ENCODE results near the gene EPB41L5.
"Not testable (repeated sequence)": the region's sequence is repeated elsewhere in the genome, so short reads cannot be mapped to it uniquely, and the experiment has no call there.

EPB41L5 gene

GRCh38 chr2:120109186-120110061 lies 96.5 kb downstream of the EPB41L5 start:
- Histone ChIP-seq H3K27ac (ENCODE audit: low read depth, low read length) (no peak overlapping the region), H3K9ac (ENCODE audit: low read length) (no peak overlapping the region), H3K4me1 (ENCODE audit: control insufficient read depth, insufficient read depth, low read length) (no peaks in the 10 kb centered on the region), H3K4me3 (ENCODE audit: low read length) (no peak overlapping the region), H3K36me3 (ENCODE audit: control insufficient read depth, insufficient read depth, low read length) (no peaks in the 10 kb centered on the region), H3K27me3 (ENCODE audit: control insufficient read depth, insufficient read depth, low read length) (no peaks in the 10 kb centered on the region)

- no peaks in the 10 kb centered on the region for H3K27me3 ChIP-seq (ENCODE audit: control insufficient read depth, insufficient read depth, low read length)
- no peak overlapping the region for H3K4me3 ChIP-seq (ENCODE audit: low read length)
Observed at GRCh38 chr2:120110062-120110362, 97.1 kb downstream of the EPB41L5 start.

GRCh38 chr2:120110507-120110906 lies 97.6 kb downstream of the EPB41L5 start:
- no peaks in the 10 kb centered on the region for H3K27me3 ChIP-seq (ENCODE audit: control insufficient read depth, insufficient read depth, low read length)
- no peak overlapping the region for H3K27ac ChIP-seq (ENCODE audit: low read depth, low read length)
- H3K9ac ChIP-seq (ENCODE audit: low read length): no peak overlapping the region
- no peaks in the 10 kb centered on the region for H3K36me3 ChIP-seq (ENCODE audit: control insufficient read depth, insufficient read depth, low read length)
- no peak overlapping the region for H3K4me3 ChIP-seq (ENCODE audit: low read length)
- no peaks in the 10 kb centered on the region for H3K4me1 ChIP-seq (ENCODE audit: control insufficient read depth, insufficient read depth, low read length)

More at GRCh38 chr2:120110062-120110362, 97.1 kb downstream of the EPB41L5 start:
- H3K36me3 ChIP-seq (ENCODE audit: control insufficient read depth, insufficient read depth, low read length): no peaks in the 10 kb centered on the region
- H3K4me1 ChIP-seq (ENCODE audit: control insufficient read depth, insufficient read depth, low read length): no peaks in the 10 kb centered on the region
- H3K27ac ChIP-seq (ENCODE audit: low read depth, low read length): no peak overlapping the region
- no peak overlapping the region for H3K9ac ChIP-seq (ENCODE audit: low read length)

DNA sequence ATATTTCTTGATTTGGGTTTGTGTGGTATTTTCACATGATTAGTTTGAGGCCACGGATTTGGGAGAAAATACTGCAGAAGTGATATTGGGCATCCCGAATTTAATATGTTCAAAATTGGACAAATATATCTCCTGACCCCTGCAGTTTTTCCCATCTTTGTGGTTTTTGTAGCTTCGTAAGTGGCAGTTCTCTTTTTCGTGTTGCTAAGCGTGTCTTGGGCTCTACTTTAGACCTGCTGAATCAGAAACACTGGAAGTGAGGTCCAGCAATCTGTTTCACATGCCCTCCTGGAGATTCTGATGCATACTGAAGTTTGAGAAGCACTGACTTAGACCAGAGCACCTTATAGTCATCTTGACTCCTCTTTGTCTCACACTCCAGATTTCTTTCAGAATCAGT lies 98.3 kb downstream of the EPB41L5 start:
- no peaks in the 10 kb centered on the region for H3K4me1 ChIP-seq (ENCODE audit: control insufficient read depth, insufficient read depth, low read length)
- H3K36me3 ChIP-seq (ENCODE audit: control insufficient read depth, insufficient read depth, low read length): no peaks in the 10 kb centered on the region
- no peaks in the 10 kb centered on the region for H3K27me3 ChIP-seq (ENCODE audit: control insufficient read depth, insufficient read depth, low read length)
- H3K9ac ChIP-seq (ENCODE audit: low read length): no peak overlapping the region
- H3K27ac ChIP-seq (ENCODE audit: low read depth, low read length): no peak overlapping the region
- H3K4me3 ChIP-seq (ENCODE audit: low read length): no peak overlapping the region

GRCh38 chr2:120118018-120118417 lies 105.1 kb downstream of the EPB41L5 start:
- Histone ChIP-seq H3K9ac (ENCODE audit: low read length) (no peak overlapping the region), H3K27me3 (ENCODE audit: control insufficient read depth, insufficient read depth, low read length) (no peaks in the 10 kb centered on the region), H3K4me3 (ENCODE audit: low read length) (no peak overlapping the region), H3K27ac (ENCODE audit: low read depth, low read length) (no peak overlapping the region), H3K36me3 (ENCODE audit: control insufficient read depth, insufficient read depth, low read length) (no peaks in the 10 kb centered on the region), H3K4me1 (ENCODE audit: control insufficient read depth, insufficient read depth, low read length) (no peaks in the 10 kb centered on the region)

GRCh38 chr2:120118471-120118870 lies 105.6 kb downstream of the EPB41L5 start:
- H3K27me3 ChIP-seq (ENCODE audit: control insufficient read depth, insufficient read depth, low read length): no peaks in the 10 kb centered on the region
- no peaks in the 10 kb centered on the region for H3K4me1 ChIP-seq (ENCODE audit: control insufficient read depth, insufficient read depth, low read length)
- no peak overlapping the region for H3K27ac ChIP-seq (ENCODE audit: low read depth, low read length)
- no peak overlapping the region for H3K4me3 ChIP-seq (ENCODE audit: low read length)
- no peaks in the 10 kb centered on the region for H3K36me3 ChIP-seq (ENCODE audit: control insufficient read depth, insufficient read depth, low read length)
- no peak overlapping the region for H3K9ac ChIP-seq (ENCODE audit: low read length)

- H3K36me3 ChIP-seq (ENCODE audit: control insufficient read depth, insufficient read depth, low read length); H3K9ac ChIP-seq (ENCODE audit: low read length); H3K27ac ChIP-seq (ENCODE audit: low read depth, low read length); H3K27me3 ChIP-seq (ENCODE audit: control insufficient read depth, insufficient read depth, low read length); H3K4me3 ChIP-seq (ENCODE audit: low read length); H3K4me1 ChIP-seq (ENCODE audit: control insufficient read depth, insufficient read depth, low read length): not testable (repeated sequence)
Observed at GRCh38 chr2:120121337-120121736, 108.5 kb downstream of the EPB41L5 start.

DNA sequence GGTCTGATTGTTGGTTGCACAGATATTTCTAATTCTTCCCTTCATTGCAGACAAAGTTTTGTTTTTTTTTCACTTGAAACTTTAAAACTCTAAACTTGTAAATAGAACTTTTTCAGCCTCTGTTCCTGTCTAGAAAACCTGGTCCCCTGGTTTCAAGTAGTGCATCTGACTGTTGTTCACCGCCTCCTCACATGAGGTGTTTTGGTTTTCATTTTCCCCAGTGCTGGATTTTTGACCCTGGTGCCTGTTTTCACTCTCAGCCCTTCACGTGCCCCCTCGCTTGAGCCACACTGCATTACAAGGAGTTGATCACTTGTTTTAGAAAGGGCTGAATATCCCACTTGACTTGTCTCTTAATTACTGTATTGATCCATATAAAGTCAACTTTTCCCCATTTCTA lies 110.2 kb downstream of the EPB41L5 start:
- Histone ChIP-seq H3K4me1 (ENCODE audit: control insufficient read depth, insufficient read depth, low read length) (no peaks in the 10 kb centered on the region), H3K27me3 (ENCODE audit: control insufficient read depth, insufficient read depth, low read length) (no peaks in the 10 kb centered on the region), H3K4me3 (ENCODE audit: low read length) (no peak overlapping the region), H3K27ac (ENCODE audit: low read depth, low read length) (no peak overlapping the region), H3K9ac (ENCODE audit: low read length) (no peak overlapping the region), H3K36me3 (ENCODE audit: control insufficient read depth, insufficient read depth, low read length) (no peaks in the 10 kb centered on the region)

DNA sequence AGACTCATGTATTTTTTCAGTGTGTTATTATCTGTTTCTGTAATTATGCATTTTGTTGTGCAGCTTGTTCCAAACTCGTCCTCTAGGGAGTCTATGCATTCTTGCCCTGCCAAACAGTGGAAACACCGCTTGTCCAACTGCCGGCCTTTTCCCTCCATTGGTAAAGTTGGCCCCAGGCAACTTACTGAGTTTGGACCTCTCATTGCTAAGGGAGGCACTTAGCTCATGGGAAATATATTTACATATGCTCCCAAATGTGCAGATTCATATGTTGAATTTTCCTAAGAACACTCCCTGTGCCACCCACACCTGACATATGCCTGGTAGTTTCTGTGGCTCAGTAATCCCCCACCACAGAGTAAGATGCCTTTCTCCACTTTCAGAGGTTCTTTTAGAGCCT lies 112.3 kb downstream of the EPB41L5 start:
- Histone ChIP-seq H3K4me1 (ENCODE audit: control insufficient read depth, insufficient read depth, low read length) (no peaks in the 10 kb centered on the region), H3K27me3 (ENCODE audit: control insufficient read depth, insufficient read depth, low read length) (no peaks in the 10 kb centered on the region), H3K4me3 (ENCODE audit: low read length) (no peak overlapping the region), H3K27ac (ENCODE audit: low read depth, low read length) (no peak overlapping the region), H3K36me3 (ENCODE audit: control insufficient read depth, insufficient read depth, low read length) (no peaks in the 10 kb centered on the region), H3K9ac (ENCODE audit: low read length) (no peak overlapping the region)

DNA sequence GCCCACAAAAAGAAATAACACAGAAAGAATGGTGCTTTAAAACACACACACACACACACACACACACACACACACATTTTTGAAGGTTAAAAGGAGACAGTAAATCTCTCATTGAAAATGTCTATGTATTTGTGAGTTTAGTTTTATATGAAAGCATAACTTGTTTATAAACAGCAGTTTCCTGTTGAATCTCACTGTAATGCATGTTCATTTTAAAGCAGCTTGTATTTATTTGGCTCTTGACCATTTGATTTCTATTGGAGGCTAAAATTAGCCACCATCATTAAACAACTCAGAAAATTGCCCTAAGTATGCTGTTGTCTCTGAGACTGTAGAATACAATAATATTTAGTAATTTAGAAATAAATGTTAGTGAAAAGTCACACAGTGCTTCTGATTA lies 115.3 kb downstream of the EPB41L5 start:
- Histone ChIP-seq H3K9ac (ENCODE audit: low read length) (no peak overlapping the region), H3K27me3 (ENCODE audit: control insufficient read depth, insufficient read depth, low read length) (no peaks in the 10 kb centered on the region), H3K4me3 (ENCODE audit: low read length) (no peak overlapping the region), H3K27ac (ENCODE audit: low read depth, low read length) (no peak overlapping the region), H3K36me3 (ENCODE audit: control insufficient read depth, insufficient read depth, low read length) (no peaks in the 10 kb centered on the region), H3K4me1 (ENCODE audit: control insufficient read depth, insufficient read depth, low read length) (no peaks in the 10 kb centered on the region)

GRCh38 chr2:120132190-120132589 lies 119.3 kb downstream of the EPB41L5 start:
- Histone ChIP-seq H3K9ac (ENCODE audit: low read length) (no peak overlapping the region), H3K4me3 (ENCODE audit: low read length) (no peak overlapping the region), H3K36me3 (ENCODE audit: control insufficient read depth, insufficient read depth, low read length) (peaks cover 8% of the 10 kb centered on the region), H3K27me3 (ENCODE audit: control insufficient read depth, insufficient read depth, low read length) (no peaks in the 10 kb centered on the region), H3K27ac (ENCODE audit: low read depth, low read length) (no peak overlapping the region), H3K4me1 (ENCODE audit: control insufficient read depth, insufficient read depth, low read length) (no peaks in the 10 kb centered on the region)

DNA sequence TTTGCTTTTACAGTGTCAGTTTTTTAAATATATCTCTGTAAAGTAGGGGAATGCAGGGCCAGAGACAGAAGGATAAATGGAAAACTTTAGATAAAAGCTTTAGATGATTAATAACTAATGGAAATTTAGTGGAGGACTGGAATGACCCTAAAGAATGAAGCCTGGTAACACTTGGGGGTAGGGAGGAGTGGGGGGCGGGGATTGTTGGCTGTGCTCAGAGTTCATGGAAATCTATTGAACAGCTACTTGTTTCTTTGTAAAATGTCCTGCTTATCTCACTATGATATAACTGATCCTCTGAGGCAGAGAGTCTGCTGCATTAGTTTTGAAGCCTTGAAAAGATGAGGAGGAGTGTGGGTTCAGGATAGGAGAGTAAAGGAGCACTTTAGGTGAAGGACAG lies 119.8 kb downstream of the EPB41L5 start:
- no peak overlapping the region for H3K27ac ChIP-seq (ENCODE audit: low read depth, low read length)
- no peaks in the 10 kb centered on the region for H3K27me3 ChIP-seq (ENCODE audit: control insufficient read depth, insufficient read depth, low read length)
- no peak overlapping the region for H3K9ac ChIP-seq (ENCODE audit: low read length)
- peaks cover 8% of the 10 kb centered on the region for H3K36me3 ChIP-seq (ENCODE audit: control insufficient read depth, insufficient read depth, low read length)
- no peak overlapping the region for H3K4me3 ChIP-seq (ENCODE audit: low read length)
- no peaks in the 10 kb centered on the region for H3K4me1 ChIP-seq (ENCODE audit: control insufficient read depth, insufficient read depth, low read length)

GRCh38 chr2:120133572-120134244 lies 120.8 kb downstream of the EPB41L5 start:
- Histone ChIP-seq H3K9ac (ENCODE audit: low read length) (no peak overlapping the region), H3K4me3 (ENCODE audit: low read length) (no peak overlapping the region), H3K27me3 (ENCODE audit: control insufficient read depth, insufficient read depth, low read length) (no peaks in the 10 kb centered on the region), H3K27ac (ENCODE audit: low read depth, low read length) (no peak overlapping the region), H3K36me3 (ENCODE audit: control insufficient read depth, insufficient read depth, low read length) (peaks cover 8% of the 10 kb centered on the region), H3K4me1 (ENCODE audit: control insufficient read depth, insufficient read depth, low read length) (no peaks in the 10 kb centered on the region)

All from rectal smooth muscle tissue (tissue), 1 donor.